Activated CD4-positive, alpha-beta T cell treated with anti-CD3 and anti-CD28 coated beads, Interleukin-2, Interleukin-4, amounts not matched to agents 100 ng/mL and 50 ng/mL, durations not matched to agents 16 hours and 8 hours (primary cell): Measurements from ENCODE around the gene PARP15.

Experiments used
- DNase-seq: peaks from one replicate; pipeline ENCODE4 v3.0.0-alpha.2; 2020; ENCODE audit warnings: low spot score

The PARP15 gene

GRCh38 chr3:122572940-122573412, 4.5 kb upstream of the PARP15 start:
- DNase-seq = peak; percentile 47

- DNase-seq = peak; percentile 41
Observed at GRCh38 chr3:122576174-122576940, 1.1 kb upstream of the PARP15 start.

GRCh38 chr3:122578069-122578740, 755 bp downstream of the PARP15 start:
- no peak for DNase-seq

- no peak for DNase-seq
Observed at GRCh38 chr3:122580470-122580869, 3.0 kb downstream of the PARP15 start.

GRCh38 chr3:122581622-122582021, 4.2 kb downstream of the PARP15 start:
- no peak for DNase-seq

GRCh38 chr3:122582390-122582789, 4.9 kb downstream of the PARP15 start:
- no peak for DNase-seq

- no peak for DNase-seq
Observed at GRCh38 chr3:122586098-122586497, 8.6 kb downstream of the PARP15 start.

GRCh38 chr3:122586773-122587485, 9.5 kb downstream of the PARP15 start:
- DNase-seq = no peak

GRCh38 chr3:122587572-122587971, 10.1 kb downstream of the PARP15 start:
- no peak for DNase-seq

GRCh38 chr3:122589297-122589696, 11.8 kb downstream of the PARP15 start:
- DNase-seq = no peak

- no peak for DNase-seq
Observed at GRCh38 chr3:122590610-122591009, 13.2 kb downstream of the PARP15 start.

GRCh38 chr3:122594025-122594424, 16.6 kb downstream of the PARP15 start:
- DNase-seq = no peak

- DNase-seq = no peak
Observed at GRCh38 chr3:122598151-122598550, 20.7 kb downstream of the PARP15 start.

- no peak for DNase-seq
Observed at GRCh38 chr3:122598556-122598955, 21.1 kb downstream of the PARP15 start.

GRCh38 chr3:122602011-122602710, 24.7 kb downstream of the PARP15 start:
- DNase-seq = no peak

GRCh38 chr3:122603056-122603455, 25.6 kb downstream of the PARP15 start:
- DNase-seq = no peak

GRCh38 chr3:122606330-122606729, 28.9 kb downstream of the PARP15 start:
- no peak for DNase-seq

- DNase-seq = no peak
Observed at GRCh38 chr3:122608916-122609315, 31.5 kb downstream of the PARP15 start.

- DNase-seq = peak; percentile 92
Observed at GRCh38 chr3:122609798-122610559, 32.5 kb downstream of the PARP15 start.

- no peak for DNase-seq
Observed at GRCh38 chr3:122612696-122613095, 35.2 kb downstream of the PARP15 start.

GRCh38 chr3:122615303-122615702, 37.9 kb downstream of the PARP15 start:
- DNase-seq = no peak
